Measurements from ENCODE around the gene TRDN.

DNA sequence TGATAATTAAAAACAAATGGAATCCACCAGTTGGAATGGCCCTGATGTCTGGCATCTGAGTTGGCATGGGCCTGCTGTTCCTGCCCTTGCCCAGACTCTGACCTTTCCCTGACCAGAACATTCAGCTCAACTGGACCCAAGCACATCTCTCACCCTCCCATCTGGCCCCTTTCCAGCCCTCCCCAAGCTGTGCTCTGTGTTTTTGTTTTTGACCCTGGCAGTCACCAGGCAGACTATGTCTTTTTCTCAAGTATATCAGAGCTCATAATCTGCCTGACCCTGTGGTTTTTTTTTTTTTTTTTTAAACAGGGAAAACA, 117.6 kb downstream of the TRDN start:
- TF ChIP-seq, protein P1, sequence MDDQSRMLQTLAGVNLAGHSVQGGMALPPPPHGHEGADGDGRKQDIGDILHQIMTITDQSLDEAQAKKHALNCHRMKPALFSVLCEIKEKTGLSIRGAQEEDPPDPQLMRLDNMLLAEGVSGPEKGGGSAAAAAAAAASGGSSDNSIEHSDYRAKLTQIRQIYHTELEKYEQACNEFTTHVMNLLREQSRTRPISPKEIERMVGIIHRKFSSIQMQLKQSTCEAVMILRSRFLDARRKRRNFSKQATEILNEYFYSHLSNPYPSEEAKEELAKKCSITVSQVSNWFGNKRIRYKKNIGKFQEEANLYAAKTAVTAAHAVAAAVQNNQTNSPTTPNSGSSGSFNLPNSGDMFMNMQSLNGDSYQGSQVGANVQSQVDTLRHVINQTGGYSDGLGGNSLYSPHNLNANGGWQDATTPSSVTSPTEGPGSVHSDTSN (CRISPR knock-in tag; IDR thresholded peaks at IDR 0.05) = no peak
- TF ChIP-seq, protein P2, sequence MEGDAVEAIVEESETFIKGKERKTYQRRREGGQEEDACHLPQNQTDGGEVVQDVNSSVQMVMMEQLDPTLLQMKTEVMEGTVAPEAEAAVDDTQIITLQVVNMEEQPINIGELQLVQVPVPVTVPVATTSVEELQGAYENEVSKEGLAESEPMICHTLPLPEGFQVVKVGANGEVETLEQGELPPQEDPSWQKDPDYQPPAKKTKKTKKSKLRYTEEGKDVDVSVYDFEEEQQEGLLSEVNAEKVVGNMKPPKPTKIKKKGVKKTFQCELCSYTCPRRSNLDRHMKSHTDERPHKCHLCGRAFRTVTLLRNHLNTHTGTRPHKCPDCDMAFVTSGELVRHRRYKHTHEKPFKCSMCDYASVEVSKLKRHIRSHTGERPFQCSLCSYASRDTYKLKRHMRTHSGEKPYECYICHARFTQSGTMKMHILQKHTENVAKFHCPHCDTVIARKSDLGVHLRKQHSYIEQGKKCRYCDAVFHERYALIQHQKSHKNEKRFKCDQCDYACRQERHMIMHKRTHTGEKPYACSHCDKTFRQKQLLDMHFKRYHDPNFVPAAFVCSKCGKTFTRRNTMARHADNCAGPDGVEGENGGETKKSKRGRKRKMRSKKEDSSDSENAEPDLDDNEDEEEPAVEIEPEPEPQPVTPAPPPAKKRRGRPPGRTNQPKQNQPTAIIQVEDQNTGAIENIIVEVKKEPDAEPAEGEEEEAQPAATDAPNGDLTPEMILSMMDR (tag by site-specific recombination; IDR thresholded peaks at IDR 0.05) = no peak
- TF ChIP-seq, protein P3, sequence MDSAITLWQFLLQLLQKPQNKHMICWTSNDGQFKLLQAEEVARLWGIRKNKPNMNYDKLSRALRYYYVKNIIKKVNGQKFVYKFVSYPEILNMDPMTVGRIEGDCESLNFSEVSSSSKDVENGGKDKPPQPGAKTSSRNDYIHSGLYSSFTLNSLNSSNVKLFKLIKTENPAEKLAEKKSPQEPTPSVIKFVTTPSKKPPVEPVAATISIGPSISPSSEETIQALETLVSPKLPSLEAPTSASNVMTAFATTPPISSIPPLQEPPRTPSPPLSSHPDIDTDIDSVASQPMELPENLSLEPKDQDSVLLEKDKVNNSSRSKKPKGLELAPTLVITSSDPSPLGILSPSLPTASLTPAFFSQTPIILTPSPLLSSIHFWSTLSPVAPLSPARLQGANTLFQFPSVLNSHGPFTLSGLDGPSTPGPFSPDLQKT (IDR thresholded peaks at IDR 0.05; ENCODE audit: borderline replicate concordance, low read depth, low read length) = no peak
- TF ChIP-seq, protein P4, sequence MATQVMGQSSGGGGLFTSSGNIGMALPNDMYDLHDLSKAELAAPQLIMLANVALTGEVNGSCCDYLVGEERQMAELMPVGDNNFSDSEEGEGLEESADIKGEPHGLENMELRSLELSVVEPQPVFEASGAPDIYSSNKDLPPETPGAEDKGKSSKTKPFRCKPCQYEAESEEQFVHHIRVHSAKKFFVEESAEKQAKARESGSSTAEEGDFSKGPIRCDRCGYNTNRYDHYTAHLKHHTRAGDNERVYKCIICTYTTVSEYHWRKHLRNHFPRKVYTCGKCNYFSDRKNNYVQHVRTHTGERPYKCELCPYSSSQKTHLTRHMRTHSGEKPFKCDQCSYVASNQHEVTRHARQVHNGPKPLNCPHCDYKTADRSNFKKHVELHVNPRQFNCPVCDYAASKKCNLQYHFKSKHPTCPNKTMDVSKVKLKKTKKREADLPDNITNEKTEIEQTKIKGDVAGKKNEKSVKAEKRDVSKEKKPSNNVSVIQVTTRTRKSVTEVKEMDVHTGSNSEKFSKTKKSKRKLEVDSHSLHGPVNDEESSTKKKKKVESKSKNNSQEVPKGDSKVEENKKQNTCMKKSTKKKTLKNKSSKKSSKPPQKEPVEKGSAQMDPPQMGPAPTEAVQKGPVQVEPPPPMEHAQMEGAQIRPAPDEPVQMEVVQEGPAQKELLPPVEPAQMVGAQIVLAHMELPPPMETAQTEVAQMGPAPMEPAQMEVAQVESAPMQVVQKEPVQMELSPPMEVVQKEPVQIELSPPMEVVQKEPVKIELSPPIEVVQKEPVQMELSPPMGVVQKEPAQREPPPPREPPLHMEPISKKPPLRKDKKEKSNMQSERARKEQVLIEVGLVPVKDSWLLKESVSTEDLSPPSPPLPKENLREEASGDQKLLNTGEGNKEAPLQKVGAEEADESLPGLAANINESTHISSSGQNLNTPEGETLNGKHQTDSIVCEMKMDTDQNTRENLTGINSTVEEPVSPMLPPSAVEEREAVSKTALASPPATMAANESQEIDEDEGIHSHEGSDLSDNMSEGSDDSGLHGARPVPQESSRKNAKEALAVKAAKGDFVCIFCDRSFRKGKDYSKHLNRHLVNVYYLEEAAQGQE (tag by site-specific recombination; IDR thresholded peaks at IDR 0.05) = no peak

Data from HEK293 (cell line).